ENCODE measurements around the gene LYRM4. TPM values are rescaled to one million over a fixed set of nuclear protein-coding genes. Genes with fewer than 3 reads are reported as not detected.

Gene LYRM4
- total and polyA plus RNA-seq, 12 donors, result 18.3 to 33.0 (median 24.5) TPM

DNA sequence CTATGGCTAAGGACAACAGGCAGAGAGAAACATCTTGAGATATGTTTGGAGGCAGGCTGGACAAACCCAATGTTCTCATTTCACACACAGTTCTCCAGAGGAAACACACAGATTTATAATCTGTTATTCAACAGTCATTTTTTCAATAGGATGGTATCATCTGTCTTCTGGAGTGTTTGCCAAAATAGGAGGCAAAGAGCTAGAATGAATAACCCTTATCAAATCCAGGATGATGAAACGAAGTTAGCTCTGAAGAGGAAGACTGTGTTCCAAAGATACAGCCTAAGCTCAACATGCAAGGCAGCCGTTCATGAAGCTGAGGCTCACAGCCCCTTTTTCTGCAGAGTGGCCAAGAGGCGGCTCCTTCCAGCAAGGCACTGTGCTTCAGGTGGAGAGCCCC, 104.8 kb downstream of the LYRM4 start:
- 72 to 83% methylated on average over 3 of the region's 3 CpGs for WGBS, 2 donors
- Histone ChIP-seq H3K36me3 (no peaks in the 10 kb centered on the region), H3K27ac (no peak overlapping the region), H3K27me3 (no peaks in the 10 kb centered on the region), H3K4me3 (no peak overlapping the region), H3K9me3 (no peaks in the 10 kb centered on the region), H3K4me1 (peaks cover 0 to 7% (median 0%) of the 10 kb centered on the region in 9 donors)
- DNase-seq (no peak), ATAC-seq (no peak)
- intact Hi-C loops (cut with DNase I), result no loop called here
- TF ChIP-seq CTCF (IDR thresholded peaks at IDR 0.05), result no peak

DNA sequence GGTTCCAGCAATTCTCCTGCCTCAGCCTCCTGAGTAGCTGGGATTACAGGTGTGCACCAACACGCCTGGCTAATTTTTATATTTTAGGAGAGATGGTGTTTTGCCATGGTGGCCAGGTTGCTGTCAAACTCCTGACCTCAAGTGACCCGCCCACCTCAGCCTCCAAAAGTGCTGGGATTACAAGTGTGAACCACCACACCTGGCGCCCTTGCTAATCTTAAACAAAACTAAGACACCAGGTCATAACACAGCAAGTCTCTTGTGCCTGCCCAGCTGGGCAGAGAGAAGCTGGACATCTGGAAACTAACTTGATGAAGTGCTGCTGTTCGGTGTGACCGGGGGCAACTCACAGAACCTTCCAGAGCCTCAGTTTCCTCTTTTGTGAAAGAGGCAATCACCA, 107.6 kb downstream of the LYRM4 start:
- no peak for DNase-seq
- Histone ChIP-seq H3K27ac (no peak overlapping the region), H3K36me3 (no peaks in the 10 kb centered on the region), H3K4me3 (no peak overlapping the region), H3K9me3 (no peaks in the 10 kb centered on the region), H3K27me3 (no peaks in the 10 kb centered on the region), H3K4me1 (peaks cover 0 to 7% (median 0%) of the 10 kb centered on the region in 9 donors)
- no peak for ATAC-seq
- intact Hi-C loops (cut with DNase I), result no loop called here
- WGBS, 2 donors, result 98 to 99% methylated on average over 5 of the region's 5 CpGs
- no peak for TF ChIP-seq CTCF (IDR thresholded peaks at IDR 0.05)

GRCh38 chr6:5152460-5152859, 108.3 kb downstream of the LYRM4 start:
- H3K36me3 ChIP-seq, result no peaks in the 10 kb centered on the region
- intact Hi-C loops (cut with DNase I), result no loop called here
- H3K27ac ChIP-seq, result no peak overlapping the region
- H3K9me3 ChIP-seq, result no peaks in the 10 kb centered on the region
- WGBS, 2 donors, result 87 to 93% methylated on average over 9 of the region's 9 CpGs
- ATAC-seq (no peak), DNase-seq (no peak)
- peaks cover 0 to 7% (median 0%) of the 10 kb centered on the region in 9 donors for H3K4me1 ChIP-seq
- no peak overlapping the region for H3K4me3 ChIP-seq
- no peaks in the 10 kb centered on the region for H3K27me3 ChIP-seq
- TF ChIP-seq CTCF (IDR thresholded peaks at IDR 0.05), result no peak

GRCh38 chr6:5151955-5152401, 108.8 kb downstream of the LYRM4 start:
- no peak for TF ChIP-seq CTCF (IDR thresholded peaks at IDR 0.05)
- Histone ChIP-seq H3K4me3 (no peak overlapping the region), H3K27ac (no peak overlapping the region), H3K27me3 (no peaks in the 10 kb centered on the region), H3K36me3 (no peaks in the 10 kb centered on the region), H3K9me3 (no peaks in the 10 kb centered on the region), H3K4me1 (peaks cover 0 to 7% (median 0%) of the 10 kb centered on the region in 9 donors)
- intact Hi-C loops (cut with DNase I), result no loop called here
- DNase-seq, result no peak
- 80 to 84% methylated on average over 7 of the region's 7 CpGs for WGBS, 2 donors
- no peak for ATAC-seq

All from heart right ventricle (tissue), 16 donors.